Nephron progenitor cell (in vitro differentiated cells): Measurements from ENCODE around the gene TCP1.
"Not testable (repeated sequence)": the region's sequence is repeated elsewhere in the genome, so short reads cannot be mapped to it uniquely, and the experiment has no call there.

Source experiments
- DNase-seq: peaks from one replicate; pipeline ENCODE4 v3.0.0; 2021
- H3K27ac Mint-ChIP-seq: 2 replicates; pipeline ENCODE4 v1.8.0; 2021; ENCODE audit warnings: mild to moderate bottlenecking, moderate library complexity, mixed read lengths
- H3K27me3 Mint-ChIP-seq: 2 replicates; pipeline ENCODE4 v1.8.0; 2021; ENCODE audit warnings: mild to moderate bottlenecking, low read depth, mixed read lengths; ENCODE audit not compliant: poor library complexity
- H3K36me3 Mint-ChIP-seq: 2 replicates; pipeline ENCODE4 v1.8.0; 2021; ENCODE audit warnings: low read depth, mixed read lengths
- H3K4me1 Mint-ChIP-seq: 2 replicates; pipeline ENCODE4 v1.8.0; 2021; ENCODE audit warnings: mixed read lengths
- H3K4me3 Mint-ChIP-seq: 2 replicates; pipeline ENCODE4 v1.8.0; 2021; ENCODE audit warnings: mild to moderate bottlenecking, moderate library complexity, mixed read lengths
- H3K9me3 Mint-ChIP-seq: 2 replicates; pipeline ENCODE4 v1.8.0; 2021; ENCODE audit warnings: mild to moderate bottlenecking, moderate library complexity, mixed read lengths
- CTCF ChIP-seq: fragments of 200-600 bp; sonication (generic); IDR thresholded peaks from 2 replicates; pipeline ENCODE4 v1.5.0; 2021; ENCODE audit warnings: antibody characterized with exemption

TCP1 gene

GRCh38 chr6:159804504-159804903 is 15.1 kb upstream of the TCP1 start:
- H3K36me3 Mint-ChIP-seq = no peaks in the 10 kb centered on the region
- DNase-seq = no peak
- no peaks in the 10 kb centered on the region for H3K9me3 Mint-ChIP-seq
- H3K27ac Mint-ChIP-seq = no peak overlapping the region
- H3K4me1 Mint-ChIP-seq = peaks cover 2% of the 10 kb centered on the region
- no peak for TF ChIP-seq CTCF
- peaks cover 3% of the 10 kb centered on the region for H3K27me3 Mint-ChIP-seq
- H3K4me3 Mint-ChIP-seq = no peak overlapping the region

- H3K4me3 Mint-ChIP-seq = no peak overlapping the region
- no peak overlapping the region for H3K27ac Mint-ChIP-seq
- no peaks in the 10 kb centered on the region for H3K4me1 Mint-ChIP-seq
- TF ChIP-seq CTCF = no peak
- H3K27me3 Mint-ChIP-seq = peaks cover 3% of the 10 kb centered on the region
- H3K9me3 Mint-ChIP-seq = no peaks in the 10 kb centered on the region
- DNase-seq = no peak
- peaks cover 21% of the 10 kb centered on the region for H3K36me3 Mint-ChIP-seq
Observed at GRCh38 chr6:159801935-159802334, 12.5 kb upstream of the TCP1 start.

- Mint-ChIP-seq H3K4me1 (no peaks in the 10 kb centered on the region), H3K36me3 (peaks cover 24% of the 10 kb centered on the region), H3K27me3 (peaks cover 3% of the 10 kb centered on the region), H3K27ac (peak within 1 kb of the TSS; percentile 65), H3K9me3 (no peaks in the 10 kb centered on the region), H3K4me3 (no peak within 1 kb of the TSS)
- TF ChIP-seq CTCF = no peak
- no peak for DNase-seq
Observed at GRCh38 chr6:159800141-159800865, 10.9 kb upstream of the TCP1 start, which contains the start of gene PNLDC1. Gene PNLDC1, plus strand, starts transcription at chr6:159800276. Its CDS starts 32 bp downstream, at chr6:159800308.

GRCh38 chr6:159797554-159797953 is 8.2 kb upstream of the TCP1 start:
- H3K4me1 Mint-ChIP-seq = peaks cover 14% of the 10 kb centered on the region
- no peak for DNase-seq
- H3K9me3 Mint-ChIP-seq = no peaks in the 10 kb centered on the region
- peaks cover 3% of the 10 kb centered on the region for H3K27me3 Mint-ChIP-seq
- TF ChIP-seq CTCF = no peak
- peaks cover 47% of the 10 kb centered on the region for H3K36me3 Mint-ChIP-seq
- peak overlapping the region; percentile 19 for H3K27ac Mint-ChIP-seq
- H3K4me3 Mint-ChIP-seq = no peak overlapping the region

GRCh38 chr6:159794976-159795375 is 5.6 kb upstream of the TCP1 start:
- H3K27ac Mint-ChIP-seq = not testable (repeated sequence)
- H3K36me3 Mint-ChIP-seq = peaks cover 57% of the 10 kb centered on the region

GRCh38 chr6:159790956-159791598 is 1.7 kb upstream of the TCP1 start:
- peaks cover 56% of the 10 kb centered on the region for H3K4me1 Mint-ChIP-seq

More at GRCh38 chr6:159794976-159795375, 5.6 kb upstream of the TCP1 start:
- not testable (repeated sequence) for H3K4me3 Mint-ChIP-seq, H3K9me3 Mint-ChIP-seq, H3K27me3 Mint-ChIP-seq, DNase-seq
- H3K4me1 Mint-ChIP-seq = peaks cover 35% of the 10 kb centered on the region

More at GRCh38 chr6:159790956-159791598, 1.7 kb upstream of the TCP1 start:
- Mint-ChIP-seq H3K9me3 (no peaks in the 10 kb centered on the region), H3K27me3 (no peaks in the 10 kb centered on the region), H3K27ac (peak overlapping the region; percentile 100), H3K4me3 (peak overlapping the region; percentile 99), H3K36me3 (peaks cover 54% of the 10 kb centered on the region)
- DNase-seq = no peak
- no peak for TF ChIP-seq CTCF
